ENCODE measurements around the gene MIEN1. TPM values are rescaled to one million over a fixed set of nuclear protein-coding genes. Genes with fewer than 3 reads are reported as not detected.

The MIEN1 gene
- total RNA-seq, 1 donor from 2014 or later, result 43.4 TPM

DNA sequence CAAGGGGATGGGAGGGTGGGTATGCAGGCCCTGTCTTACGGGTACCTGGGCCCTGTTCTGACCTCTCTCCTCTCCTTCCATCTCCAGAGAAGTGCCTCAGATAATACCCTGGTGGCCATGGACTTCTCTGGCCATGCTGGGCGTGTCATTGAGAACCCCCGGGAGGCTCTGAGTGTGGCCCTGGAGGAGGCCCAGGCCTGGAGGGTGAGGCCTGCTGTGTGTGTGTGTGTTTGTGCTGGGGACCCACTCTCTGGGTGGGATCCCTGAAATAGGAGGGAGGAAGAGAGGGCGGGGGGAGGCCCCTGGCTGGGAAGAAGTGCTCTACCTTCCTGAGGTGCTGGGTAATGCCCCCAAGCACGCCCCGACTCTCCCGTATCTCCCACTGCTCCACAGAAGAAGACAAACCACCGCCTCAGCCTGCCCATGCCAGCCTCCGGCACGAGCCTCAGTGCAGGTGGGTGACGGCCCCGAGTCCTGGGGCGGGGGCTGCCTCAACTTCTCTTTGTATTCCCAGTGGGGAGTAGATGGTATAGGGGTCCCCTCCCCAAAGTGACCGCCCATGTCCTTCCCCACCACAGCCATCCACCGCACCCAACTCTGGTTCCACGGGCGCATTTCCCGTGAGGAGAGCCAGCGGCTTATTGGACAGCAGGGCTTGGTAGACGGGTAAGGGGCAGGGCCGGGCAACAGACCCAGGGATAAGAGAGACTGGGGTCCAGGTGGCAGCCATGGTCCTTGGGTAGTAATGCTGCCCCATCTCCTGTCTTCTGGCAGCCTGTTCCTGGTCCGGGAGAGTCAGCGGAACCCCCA, 15.2 kb upstream of the MIEN1 start:
- no peak overlapping the region for H3K27ac Mint-ChIP-seq
- H3K36me3 Mint-ChIP-seq (ENCODE audit: insufficient read depth), result peaks cover 9% of the 10 kb centered on the region
- no peaks in the 10 kb centered on the region for H3K9me3 Mint-ChIP-seq (ENCODE audit: low read depth)
- H3K4me3 Mint-ChIP-seq (ENCODE audit: low read depth), result no peak overlapping the region
- DNase-seq (ENCODE audit: low spot score, unreplicated experiment), result no peak
- H3K4me1 Mint-ChIP-seq (ENCODE audit: low read depth), result peaks cover 4% of the 10 kb centered on the region
- TF ChIP-seq, protein P1, sequence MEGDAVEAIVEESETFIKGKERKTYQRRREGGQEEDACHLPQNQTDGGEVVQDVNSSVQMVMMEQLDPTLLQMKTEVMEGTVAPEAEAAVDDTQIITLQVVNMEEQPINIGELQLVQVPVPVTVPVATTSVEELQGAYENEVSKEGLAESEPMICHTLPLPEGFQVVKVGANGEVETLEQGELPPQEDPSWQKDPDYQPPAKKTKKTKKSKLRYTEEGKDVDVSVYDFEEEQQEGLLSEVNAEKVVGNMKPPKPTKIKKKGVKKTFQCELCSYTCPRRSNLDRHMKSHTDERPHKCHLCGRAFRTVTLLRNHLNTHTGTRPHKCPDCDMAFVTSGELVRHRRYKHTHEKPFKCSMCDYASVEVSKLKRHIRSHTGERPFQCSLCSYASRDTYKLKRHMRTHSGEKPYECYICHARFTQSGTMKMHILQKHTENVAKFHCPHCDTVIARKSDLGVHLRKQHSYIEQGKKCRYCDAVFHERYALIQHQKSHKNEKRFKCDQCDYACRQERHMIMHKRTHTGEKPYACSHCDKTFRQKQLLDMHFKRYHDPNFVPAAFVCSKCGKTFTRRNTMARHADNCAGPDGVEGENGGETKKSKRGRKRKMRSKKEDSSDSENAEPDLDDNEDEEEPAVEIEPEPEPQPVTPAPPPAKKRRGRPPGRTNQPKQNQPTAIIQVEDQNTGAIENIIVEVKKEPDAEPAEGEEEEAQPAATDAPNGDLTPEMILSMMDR (IDR thresholded peaks at IDR 0.05; ENCODE audit: unreplicated experiment), result no peak
- H3K27me3 Mint-ChIP-seq, result no peaks in the 10 kb centered on the region

DNA sequence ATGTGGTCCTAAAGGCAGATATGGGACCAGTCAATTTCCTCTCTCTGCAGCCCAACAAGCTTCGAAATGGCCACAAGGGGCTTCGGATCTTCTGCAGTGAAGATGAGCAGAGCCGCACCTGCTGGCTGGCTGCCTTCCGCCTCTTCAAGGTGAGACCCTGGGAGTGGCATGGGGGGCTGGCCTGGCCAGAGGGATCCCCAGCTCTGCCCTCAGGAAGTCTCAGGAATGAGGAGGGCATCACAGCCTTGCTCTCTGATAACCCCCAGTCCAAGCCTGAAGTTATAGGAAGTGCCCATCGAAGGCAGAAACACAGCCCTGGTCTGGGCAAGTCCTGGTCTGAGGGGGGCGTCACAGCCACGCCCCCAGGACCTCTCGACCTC, 14.5 kb upstream of the MIEN1 start:
- peaks cover 11% of the 10 kb centered on the region for H3K4me1 Mint-ChIP-seq (ENCODE audit: low read depth)
- H3K9me3 Mint-ChIP-seq (ENCODE audit: low read depth), result no peaks in the 10 kb centered on the region
- TF ChIP-seq, protein P1 (IDR thresholded peaks at IDR 0.05; ENCODE audit: unreplicated experiment), result no peak
- H3K27ac Mint-ChIP-seq, result no peak overlapping the region
- H3K27me3 Mint-ChIP-seq, result no peaks in the 10 kb centered on the region
- H3K36me3 Mint-ChIP-seq (ENCODE audit: insufficient read depth), result peaks cover 9% of the 10 kb centered on the region
- no peak overlapping the region for H3K4me3 Mint-ChIP-seq (ENCODE audit: low read depth)
- DNase-seq (ENCODE audit: low spot score, unreplicated experiment), result no peak

DNA sequence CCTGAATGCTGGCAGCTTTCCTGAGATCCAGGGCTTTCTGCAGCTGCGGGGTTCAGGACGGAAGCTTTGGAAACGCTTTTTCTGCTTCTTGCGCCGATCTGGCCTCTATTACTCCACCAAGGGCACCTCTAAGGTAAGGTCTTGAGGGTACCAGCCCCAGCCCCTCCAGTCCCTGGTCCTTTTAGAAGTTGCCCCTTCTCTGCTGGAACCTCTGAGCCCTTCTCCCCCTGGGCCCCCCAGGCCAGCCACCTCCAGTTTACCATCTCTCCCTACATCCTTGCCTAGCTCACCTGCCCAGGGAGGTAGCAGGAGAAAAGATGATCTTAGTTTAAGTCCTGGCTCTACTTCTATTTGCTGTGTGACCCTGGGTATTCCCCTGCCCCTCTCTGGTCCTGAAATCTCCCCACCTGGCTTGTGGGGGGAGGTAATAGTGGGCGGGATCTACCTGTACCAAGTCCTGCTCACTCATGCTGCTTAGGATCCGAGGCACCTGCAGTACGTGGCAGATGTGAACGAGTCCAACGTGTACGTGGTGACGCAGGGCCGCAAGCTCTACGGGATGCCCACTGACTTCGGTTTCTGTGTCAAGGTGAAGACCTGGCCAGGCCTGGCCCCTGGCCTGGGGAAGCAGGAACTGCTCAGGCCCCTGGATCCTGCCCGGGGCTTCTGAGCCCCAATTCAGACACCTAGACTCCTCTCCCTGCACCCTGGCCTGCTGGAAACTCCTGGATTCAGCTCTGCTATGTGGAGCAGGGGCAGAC, 13.9 kb upstream of the MIEN1 start:
- Mint-ChIP-seq H3K27ac (no peak overlapping the region), H3K36me3 (ENCODE audit: insufficient read depth) (peaks cover 9% of the 10 kb centered on the region), H3K4me1 (ENCODE audit: low read depth) (peaks cover 14% of the 10 kb centered on the region), H3K4me3 (ENCODE audit: low read depth) (no peak overlapping the region), H3K27me3 (no peaks in the 10 kb centered on the region), H3K9me3 (ENCODE audit: low read depth) (no peaks in the 10 kb centered on the region)
- TF ChIP-seq, protein P1 (IDR thresholded peaks at IDR 0.05; ENCODE audit: unreplicated experiment), result no peak
- no peak for DNase-seq (ENCODE audit: low spot score, unreplicated experiment)

DNA sequence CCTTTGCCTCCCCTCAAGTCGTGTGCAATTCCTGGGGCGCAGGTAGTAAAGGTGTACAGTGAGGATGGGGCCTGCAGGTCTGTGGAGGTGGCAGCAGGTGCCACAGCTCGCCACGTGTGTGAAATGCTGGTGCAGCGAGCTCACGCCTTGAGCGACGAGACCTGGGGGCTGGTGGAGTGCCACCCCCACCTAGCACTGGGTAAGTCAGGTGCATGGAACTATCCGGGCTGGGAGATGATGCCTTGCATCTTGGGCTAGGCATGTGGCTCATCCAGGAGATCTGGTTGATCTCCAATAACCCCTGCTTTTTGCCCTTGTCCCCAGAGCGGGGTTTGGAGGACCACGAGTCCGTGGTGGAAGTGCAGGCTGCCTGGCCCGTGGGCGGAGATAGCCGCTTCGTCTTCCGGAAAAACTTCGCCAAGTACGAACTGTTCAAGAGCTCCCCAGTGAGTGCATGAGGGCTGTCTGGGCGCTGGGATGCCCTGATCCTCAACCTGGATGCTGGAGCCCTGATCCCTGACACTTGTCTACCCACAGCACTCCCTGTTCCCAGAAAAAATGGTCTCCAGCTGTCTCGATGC, 12.6 kb upstream of the MIEN1 start:
- Mint-ChIP-seq H3K27ac (no peak overlapping the region), H3K27me3 (no peaks in the 10 kb centered on the region), H3K4me3 (ENCODE audit: low read depth) (no peak overlapping the region), H3K4me1 (ENCODE audit: low read depth) (peaks cover 20% of the 10 kb centered on the region), H3K9me3 (ENCODE audit: low read depth) (no peaks in the 10 kb centered on the region), H3K36me3 (ENCODE audit: insufficient read depth) (peaks cover 8% of the 10 kb centered on the region)
- DNase-seq (ENCODE audit: low spot score, unreplicated experiment), result no peak
- TF ChIP-seq, protein P1 (IDR thresholded peaks at IDR 0.05; ENCODE audit: unreplicated experiment), result no peak

DNA sequence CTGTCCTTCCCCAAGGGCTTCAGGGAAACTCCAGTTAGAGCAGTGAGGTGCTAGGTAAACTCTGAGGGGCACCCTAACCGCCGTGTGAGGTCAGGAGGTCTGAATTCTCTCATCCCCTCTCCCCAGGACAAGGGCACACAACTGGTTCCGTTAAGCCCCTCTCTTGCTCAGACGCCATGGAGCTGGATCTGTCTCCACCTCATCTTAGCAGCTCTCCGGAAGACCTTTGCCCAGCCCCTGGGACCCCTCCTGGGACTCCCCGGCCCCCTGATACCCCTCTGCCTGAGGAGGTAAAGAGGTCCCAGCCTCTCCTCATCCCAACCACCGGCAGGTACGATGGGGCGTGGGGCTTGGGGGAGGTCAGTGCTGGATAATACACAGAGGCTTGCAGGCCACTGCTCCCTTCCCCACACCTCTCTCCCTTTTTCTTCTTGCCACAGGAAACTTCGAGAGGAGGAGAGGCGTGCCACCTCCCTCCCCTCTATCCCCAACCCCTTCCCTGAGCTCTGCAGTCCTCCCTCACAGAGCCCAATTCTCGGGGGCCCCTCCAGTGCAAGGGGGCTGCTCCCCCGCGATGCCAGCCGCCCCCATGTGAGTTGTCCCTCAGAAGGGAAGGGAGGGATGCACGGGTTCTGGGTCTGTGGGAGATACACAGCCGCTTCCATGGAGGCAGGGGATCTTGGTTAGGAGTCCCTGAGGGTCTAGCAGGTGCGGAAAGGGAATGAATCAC, 12.0 kb upstream of the MIEN1 start:
- Mint-ChIP-seq H3K27me3 (no peaks in the 10 kb centered on the region), H3K27ac (no peak overlapping the region), H3K4me3 (ENCODE audit: low read depth) (no peak overlapping the region), H3K9me3 (ENCODE audit: low read depth) (no peaks in the 10 kb centered on the region), H3K4me1 (ENCODE audit: low read depth) (peaks cover 23% of the 10 kb centered on the region), H3K36me3 (ENCODE audit: insufficient read depth) (peaks cover 6% of the 10 kb centered on the region)
- TF ChIP-seq, protein P1 (IDR thresholded peaks at IDR 0.05; ENCODE audit: unreplicated experiment), result no peak
- no peak for DNase-seq (ENCODE audit: low spot score, unreplicated experiment)

Data from progenitor cell of endocrine pancreas (in vitro differentiated cells).